HepG2 (cell line): ENCODE measurements around the gene SH3PXD2A. TPM values are rescaled to one million over a fixed set of nuclear protein-coding genes. Genes with fewer than 3 reads are reported as not detected.

Experiments used
- ATAC-seq: fragments of 200-7000 bp; cut with Tn5 transposase; 3 replicates; pipeline ENCODE4 v1.9.1; 2020; ENCODE audit warnings: mild to moderate bottlenecking, moderate library complexity
- BruUV-seq: library from RNA; stranded (reverse); fragments of 400-500 nt; replicated peaks from 2 replicates; lab custom pipeline; 2021; lab: Mats Ljungman, UMichigan
- CTCF ChIA-PET: fragments of 300-600 bp; formaldehyde crosslinking; extraction: SDS; loops from one replicate; lab custom pipeline; 2021; ENCODE audit warnings: low total read pairs, inconsistent platforms, low intra/inter-chr PET ratio; lab: Yijun Ruan, JAX
- POLR2A ChIA-PET: fragments of 350-600 bp; sonication (Branson Sonifier 250); formaldehyde crosslinking; loops from one replicate; lab custom pipeline; 2020; ENCODE audit warnings: antibody characterized with exemption, inconsistent platforms; lab: Yijun Ruan, JAX
- DNase-seq: peaks from one replicate; pipeline ENCODE4 v3.0.0-alpha.2; 2015; ENCODE audit warnings: low spot score
- FAIRE-seq: peaks from 3 replicates; lab custom pipeline; 2011; peaks lifted over from hg19 to GRCh38; lab: Jason Lieb, UNC
- H2AFZ ChIP-seq: one replicate; pipeline ENCODE4 v1.6.1; 2011; ENCODE audit warnings: low read length, inconsistent platforms
- H3K27ac ChIP-seq: fragments of 300-600 bp; 3 replicates; pipeline ENCODE4 v1.8.0; 2011; ENCODE audit warnings: mixed run types, mild to moderate bottlenecking, mixed read lengths, low read length, inconsistent platforms; ENCODE audit not compliant: insufficient read depth; ENCODE audit errors: extremely low read length
- H3K27me3 ChIP-seq, 2 experiments: fragments of 200-600 bp in 1 of 2; 2 replicates in 1 of 2; 3 replicates in 1 of 2; pipeline versions ENCODE4 v1.6.0 to v1.8.0; 2011; ENCODE audit warnings: low read length in 2 of 2, mild to moderate bottlenecking in 2 of 2, moderate library complexity in 2 of 2, inconsistent platforms in 1 of 2; ENCODE audit not compliant: insufficient read depth in 2 of 2, control insufficient read depth in 1 of 2
- H3K36me3 ChIP-seq, 2 experiments: fragments of 200-600 bp in 1 of 2; replicated peaks in 1 of 2; 2 replicates in 1 of 2; 3 replicates in 1 of 2; pipeline versions ENCODE4 v1.5.1 to v1.8.0; 2011; ENCODE audit warnings: low read length in 2 of 2, inconsistent platforms in 1 of 2; ENCODE audit not compliant: insufficient read depth in 2 of 2, control insufficient read depth in 1 of 2
- H3K4me1 ChIP-seq: 2 replicates; pipeline ENCODE4 v1.5.1; 2012; ENCODE audit warnings: low read length, inconsistent platforms; ENCODE audit not compliant: insufficient read depth
- H3K4me2 ChIP-seq: 2 replicates; pipeline ENCODE4 v1.6.0; 2011; ENCODE audit warnings: low read depth, low read length, inconsistent platforms
- H3K4me3 ChIP-seq, 3 experiments: fragments of 200-600 bp in 1 of 3; sonication (generic), shearing (Covaris generic) in 1 of 3; replicated peaks in 1 of 3; 2 replicates each; pipeline ENCODE4 v1.5.1; 2011 to 2016; ENCODE audit warnings: low read length in 3 of 3, inconsistent platforms in 2 of 3, low read depth in 2 of 3, mild to moderate bottlenecking in 2 of 3, control low read depth in 1 of 3, mixed read lengths in 1 of 3; ENCODE audit not compliant: insufficient read depth in 1 of 3
- H3K79me2 ChIP-seq: one replicate; pipeline ENCODE4 v1.6.1; 2011; ENCODE audit warnings: low read length, inconsistent platforms; ENCODE audit not compliant: insufficient read depth
- H3K9ac ChIP-seq: 2 replicates; pipeline ENCODE4 v1.6.0; 2011; ENCODE audit warnings: mild to moderate bottlenecking, low read depth, low read length, inconsistent platforms; ENCODE audit not compliant: insufficient read depth
- H3K9me3 ChIP-seq: 2 replicates; pipeline ENCODE4 v1.5.1; 2012; ENCODE audit warnings: mild to moderate bottlenecking, low read length
- H4K20me1 ChIP-seq: 2 replicates; pipeline ENCODE4 v1.6.0; 2011; ENCODE audit warnings: inconsistent platforms, mild to moderate bottlenecking, low read length, moderate library complexity; ENCODE audit not compliant: insufficient read depth
- CHCHD3 ChIP-seq: sonication (generic); formaldehyde crosslinking; IDR thresholded peaks from 2 replicates; pipeline ENCODE4 v1.8.0; 2022; ENCODE audit warnings: mild to moderate bottlenecking, missing genetic modification reagents, moderate library complexity
- JUN ChIP-seq: sonication (generic); formaldehyde crosslinking; IDR thresholded peaks from 2 replicates; pipeline ENCODE4 v1.4.0; 2020; ENCODE audit warnings: mild to moderate bottlenecking, missing genetic modification reagents
- MEF2D ChIP-seq: sonication (generic); formaldehyde crosslinking; IDR thresholded peaks from 2 replicates; pipeline ENCODE4 v1.5.1; 2020; ENCODE audit warnings: mild to moderate bottlenecking, missing genetic modification reagents
- PHB2 ChIP-seq: fragments of 450-650 bp; IDR thresholded peaks from 2 replicates; pipeline ENCODE4 v1.6.1; 2018; ENCODE audit not compliant: partially characterized antibody
- PRPF4 ChIP-seq: fragments of 200-400 bp; formaldehyde crosslinking; IDR thresholded peaks from 2 replicates; pipeline ENCODE4 v1.6.1; 2016; ENCODE audit warnings: low read length, low read depth; ENCODE audit not compliant: poor library complexity, severe bottlenecking
- SSRP1 ChIP-seq: IDR thresholded peaks from 2 replicates; pipeline ENCODE4 v1.6.1; 2016; ENCODE audit warnings: control low read depth
- ZFP62 ChIP-seq: sonication (generic); formaldehyde crosslinking; IDR thresholded peaks from 2 replicates; pipeline ENCODE4 v1.4.0; 2020; ENCODE audit warnings: missing genetic modification reagents
- ZMYM2 ChIP-seq: sonication (generic); formaldehyde crosslinking; IDR thresholded peaks from 2 replicates; pipeline ENCODE4 v1.8.0; 2022; ENCODE audit warnings: mild to moderate bottlenecking, missing genetic modification reagents
- ZNF30 ChIP-seq: sonication (generic); formaldehyde crosslinking; IDR thresholded peaks from 2 replicates; pipeline ENCODE4 v1.5.0; 2020; ENCODE audit warnings: mild to moderate bottlenecking, missing genetic modification reagents
- WGBS: methylation state at CpG from one replicate; pipeline ENCODE4 v1.1.6; 2017; ENCODE audit warnings: low lambda C conversion rate; 5-methylcytosine and 5-hydroxymethylcytosine counted together
- in situ Hi-C: cut with HindIII; loops from 2 replicates; pipeline ENCODE4 v1.10.0; 2017; ENCODE audit warnings: low pct_unique_long_range_greater_than_20kb; ENCODE audit not compliant: extremely low pct_ligation_motif_present
- intact Hi-C: fragments of 100-400 bp; cut with micrococcal nuclease; formaldehyde crosslinking; loops from one replicate; pipeline ENCODE4 v1.10.0; 2022; ENCODE audit not compliant: unreplicated experiment
- polyA plus RNA-seq, 8 experiments: library from polyadenylated mRNA; depleted of rRNA in 3 of 8; stranded (reverse) in 7 of 8; unstranded in 1 of 8; fragments of >200 nt; fragmentation: Illumina TruSeq in 4 of 8; extraction: Trizol in 4 of 8; gene quantifications; 2 replicates each; pipeline versions ENCODE4 v1.2.1 to v1.2.3, GENCODE V29; 2011 to 2016; ENCODE audit warnings: low read depth in 4 of 8, missing spikeins in 1 of 8, mixed read lengths in 1 of 8; ENCODE audit not compliant: insufficient read depth in 1 of 8
- total RNA-seq, 5 experiments: library from RNA; depleted of rRNA; stranded (reverse); fragments of >200 nt; fragmentation: Illumina TruSeq; extraction: Trizol; gene quantifications; 2 replicates each; pipeline ENCODE4 v1.2.3, GENCODE V29; 2016; ENCODE audit warnings: low read depth in 1 of 5
- TF ChIP-seq, protein P1 (sequence below): fragments of 450-650 bp; IDR thresholded peaks from 2 replicates; pipeline ENCODE4 v1.6.1; 2017
- TF ChIP-seq, protein P2 (sequence below): sonication (generic); formaldehyde crosslinking; IDR thresholded peaks from 2 replicates; pipeline ENCODE4 v1.4.0; 2020; ENCODE audit warnings: missing genetic modification reagents

Gene SH3PXD2A
- total and polyA plus RNA-seq, 2 of the 13 experiments (the other 11 are each of a cell fraction or from before 2014, with no cell fraction given) = 11.1 to 11.3 TPM

DNA sequence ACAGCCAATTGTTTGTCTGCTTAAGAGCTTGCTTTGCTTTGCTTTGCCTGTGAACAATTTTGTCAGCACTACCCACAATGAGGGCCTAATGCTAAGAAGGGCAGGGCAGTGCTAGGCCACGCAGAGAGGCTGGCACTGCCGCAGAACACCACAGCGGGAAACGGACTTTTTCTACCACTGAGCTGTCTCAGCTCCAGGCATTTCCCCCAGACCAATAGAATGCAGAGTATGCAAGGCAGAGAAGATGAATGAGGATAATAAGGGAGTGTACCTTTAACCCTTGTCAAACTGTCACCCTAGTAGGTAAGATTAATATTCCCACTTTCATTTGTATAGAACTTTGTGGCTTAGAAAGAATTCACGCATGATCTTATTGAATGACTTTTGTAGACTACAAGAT, 104.5 kb downstream of the SH3PXD2A start:
- no peaks in the 10 kb centered on the region for H3K9me3 ChIP-seq
- intact Hi-C loops = no loop called here
- no peaks in the 10 kb centered on the region for H3K27me3 ChIP-seq
- H3K9ac ChIP-seq = no peak overlapping the region
- 85% methylated on average over 5 of the region's 5 CpGs for WGBS
- peaks cover 16 to 26% of the 10 kb centered on the region in 2 experiments; a peak in 3 of 5 replicates for H3K36me3 ChIP-seq
- H3K79me2 ChIP-seq = no peaks in the 10 kb centered on the region
- H3K4me2 ChIP-seq = no peak overlapping the region
- no peak overlapping the region for H3K4me3 ChIP-seq
- BruUV-seq = no TSS peak
- TF ChIP-seq ZNF30 (CRISPR knock-in tag) (no peak), SSRP1 (CRISPR knock-in tag) (no peak), MEF2D (CRISPR knock-in tag) (no peak), PHB2 (no peak), PRPF4 (no peak), ZFP62 (CRISPR knock-in tag) (no peak), ZMYM2 (CRISPR knock-in tag) (no peak), CHCHD3 (CRISPR knock-in tag) (no peak), JUN (CRISPR knock-in tag) (no peak)
- TF ChIP-seq, protein P1, sequence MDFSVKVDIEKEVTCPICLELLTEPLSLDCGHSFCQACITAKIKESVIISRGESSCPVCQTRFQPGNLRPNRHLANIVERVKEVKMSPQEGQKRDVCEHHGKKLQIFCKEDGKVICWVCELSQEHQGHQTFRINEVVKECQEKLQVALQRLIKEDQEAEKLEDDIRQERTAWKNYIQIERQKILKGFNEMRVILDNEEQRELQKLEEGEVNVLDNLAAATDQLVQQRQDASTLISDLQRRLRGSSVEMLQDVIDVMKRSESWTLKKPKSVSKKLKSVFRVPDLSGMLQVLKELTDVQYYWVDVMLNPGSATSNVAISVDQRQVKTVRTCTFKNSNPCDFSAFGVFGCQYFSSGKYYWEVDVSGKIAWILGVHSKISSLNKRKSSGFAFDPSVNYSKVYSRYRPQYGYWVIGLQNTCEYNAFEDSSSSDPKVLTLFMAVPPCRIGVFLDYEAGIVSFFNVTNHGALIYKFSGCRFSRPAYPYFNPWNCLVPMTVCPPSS = no peak
- TF ChIP-seq, protein P2, sequence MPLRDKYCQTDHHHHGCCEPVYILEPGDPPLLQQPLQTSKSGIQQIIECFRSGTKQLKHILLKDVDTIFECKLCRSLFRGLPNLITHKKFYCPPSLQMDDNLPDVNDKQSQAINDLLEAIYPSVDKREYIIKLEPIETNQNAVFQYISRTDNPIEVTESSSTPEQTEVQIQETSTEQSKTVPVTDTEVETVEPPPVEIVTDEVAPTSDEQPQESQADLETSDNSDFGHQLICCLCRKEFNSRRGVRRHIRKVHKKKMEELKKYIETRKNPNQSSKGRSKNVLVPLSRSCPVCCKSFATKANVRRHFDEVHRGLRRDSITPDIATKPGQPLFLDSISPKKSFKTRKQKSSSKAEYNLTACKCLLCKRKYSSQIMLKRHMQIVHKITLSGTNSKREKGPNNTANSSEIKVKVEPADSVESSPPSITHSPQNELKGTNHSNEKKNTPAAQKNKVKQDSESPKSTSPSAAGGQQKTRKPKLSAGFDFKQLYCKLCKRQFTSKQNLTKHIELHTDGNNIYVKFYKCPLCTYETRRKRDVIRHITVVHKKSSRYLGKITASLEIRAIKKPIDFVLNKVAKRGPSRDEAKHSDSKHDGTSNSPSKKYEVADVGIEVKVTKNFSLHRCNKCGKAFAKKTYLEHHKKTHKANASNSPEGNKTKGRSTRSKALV (CRISPR knock-in tag) = no peak
- CTCF ChIA-PET = no interaction called here
- ATAC-seq = no peak
- FAIRE-seq = no peak
- H4K20me1 ChIP-seq = peaks cover 2% of the 10 kb centered on the region; the same call in 1 of the 2 replicates
- no peak for DNase-seq
- H3K4me1 ChIP-seq = peaks cover 13% of the 10 kb centered on the region
- H3K27ac ChIP-seq = no peak overlapping the region
- in situ Hi-C loops = no loop called here
- H2AFZ ChIP-seq = no peak overlapping the region
- POLR2A ChIA-PET = interaction anchor here (0.5 kb wide), 1 partner anchor 1592 kb away, joined by 3 read pairs; no protein-coding TSS in a partner anchor
